A673 (cell line): ENCODE measurements around the gene CHPF2.

Source experiments
- EZH2 ChIP-seq: fragments of 200-600 bp; sonication (generic); IDR thresholded peaks from 2 replicates; pipeline ENCODE4 v1.6.1; 2017; ENCODE audit warnings: borderline replicate concordance, low read depth, mild to moderate bottlenecking, mixed read lengths, antibody characterized with exemption, low read length; ENCODE audit not compliant: poor library complexity, severe bottlenecking
- TF ChIP-seq, protein P1 (sequence below): fragments of 300-800, 200-600 bp; sonication (generic); conservative IDR thresholded peaks from 2 replicates; pipeline ENCODE4 v1.5.1; 2017; ENCODE audit warnings: low read depth, mild to moderate bottlenecking, antibody characterized with exemption, low read length, moderate library complexity, mixed read lengths

DNA sequence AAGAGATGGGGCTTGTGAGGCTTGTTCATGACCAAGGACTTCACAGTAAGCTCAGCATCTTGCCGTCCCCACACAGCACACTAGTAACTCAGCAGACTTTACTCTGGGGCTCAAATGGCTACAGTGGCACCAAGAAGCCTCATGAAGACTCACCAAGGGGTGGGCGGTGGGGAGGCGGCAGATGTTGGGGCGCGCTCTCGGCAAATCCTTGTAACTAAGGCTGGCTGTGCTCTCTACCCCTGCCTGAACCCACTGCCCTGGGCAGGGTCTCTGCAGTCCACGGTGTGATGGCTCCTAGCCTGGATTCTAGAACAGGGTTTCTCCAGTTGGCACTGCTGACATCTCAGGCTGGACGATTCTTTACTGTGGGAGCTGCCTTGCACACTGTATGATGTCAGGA lies 28.6 kb downstream of the CHPF2 start:
- no peak for TF ChIP-seq EZH2
- TF ChIP-seq, protein P1, sequence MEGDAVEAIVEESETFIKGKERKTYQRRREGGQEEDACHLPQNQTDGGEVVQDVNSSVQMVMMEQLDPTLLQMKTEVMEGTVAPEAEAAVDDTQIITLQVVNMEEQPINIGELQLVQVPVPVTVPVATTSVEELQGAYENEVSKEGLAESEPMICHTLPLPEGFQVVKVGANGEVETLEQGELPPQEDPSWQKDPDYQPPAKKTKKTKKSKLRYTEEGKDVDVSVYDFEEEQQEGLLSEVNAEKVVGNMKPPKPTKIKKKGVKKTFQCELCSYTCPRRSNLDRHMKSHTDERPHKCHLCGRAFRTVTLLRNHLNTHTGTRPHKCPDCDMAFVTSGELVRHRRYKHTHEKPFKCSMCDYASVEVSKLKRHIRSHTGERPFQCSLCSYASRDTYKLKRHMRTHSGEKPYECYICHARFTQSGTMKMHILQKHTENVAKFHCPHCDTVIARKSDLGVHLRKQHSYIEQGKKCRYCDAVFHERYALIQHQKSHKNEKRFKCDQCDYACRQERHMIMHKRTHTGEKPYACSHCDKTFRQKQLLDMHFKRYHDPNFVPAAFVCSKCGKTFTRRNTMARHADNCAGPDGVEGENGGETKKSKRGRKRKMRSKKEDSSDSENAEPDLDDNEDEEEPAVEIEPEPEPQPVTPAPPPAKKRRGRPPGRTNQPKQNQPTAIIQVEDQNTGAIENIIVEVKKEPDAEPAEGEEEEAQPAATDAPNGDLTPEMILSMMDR: no peak
